Activated CD8-positive, alpha-beta memory T cell treated with anti-CD3 and anti-CD28 coated beads for 48 hours (primary cell): ENCODE data around the gene TMEM218.

ENCODE experiments used
- DNase-seq, 3 experiments: peaks; one replicate each; pipeline ENCODE4 v3.0.0-alpha.2; 2020; ENCODE audit warnings: low read depth in 2 of 3, low spot score in 2 of 3

The TMEM218 gene

GRCh38 chr11:125076378-125076945 is 35.0 kb downstream of the TMEM218 start:
- no peak for DNase-seq

GRCh38 chr11:125075900-125076317 is 35.5 kb downstream of the TMEM218 start:
- no peak for DNase-seq

- DNase-seq: no peak
Measured at GRCh38 chr11:125075242-125075625, 36.2 kb downstream of the TMEM218 start.

- DNase-seq: no peak
Measured at GRCh38 chr11:125074511-125075241, 36.8 kb downstream of the TMEM218 start.

GRCh38 chr11:125073616-125074483 is 37.6 kb downstream of the TMEM218 start:
- no peak for DNase-seq

- DNase-seq: no peak
Measured at GRCh38 chr11:125072961-125073590, 38.4 kb downstream of the TMEM218 start.

- no peak for DNase-seq
Measured at GRCh38 chr11:125072218-125072960, 39.0 kb downstream of the TMEM218 start.

- DNase-seq: no peak
Measured at GRCh38 chr11:125071846-125072217, 39.6 kb downstream of the TMEM218 start.

- no peak for DNase-seq
Measured at GRCh38 chr11:125071435-125071834, 40.0 kb downstream of the TMEM218 start.

GRCh38 chr11:125070699-125071254 is 40.6 kb downstream of the TMEM218 start:
- no peak for DNase-seq

GRCh38 chr11:125069796-125070195 is 41.6 kb downstream of the TMEM218 start:
- DNase-seq: no peak

- DNase-seq: no peak
Measured at GRCh38 chr11:125069008-125069407, 42.4 kb downstream of the TMEM218 start.

- DNase-seq: no peak
Measured at GRCh38 chr11:125068368-125068767, 43.1 kb downstream of the TMEM218 start.

- DNase-seq: no peak
Measured at GRCh38 chr11:125064070-125064469, 47.4 kb downstream of the TMEM218 start.

GRCh38 chr11:125063429-125064043 is 47.9 kb downstream of the TMEM218 start:
- DNase-seq: no peak

GRCh38 chr11:125062931-125063428 is 48.4 kb downstream of the TMEM218 start, which contains the start of gene SLC37A2:
Gene SLC37A2, plus strand, starts transcription at chr11:125063305. Its CDS starts 63 bp downstream, at chr11:125063368.
- peak in 1 of 3 experiments; percentile 42 for DNase-seq

GRCh38 chr11:125062218-125062930 is 49.1 kb downstream of the TMEM218 start:
- DNase-seq: no peak

- DNase-seq: no peak
Measured at GRCh38 chr11:125061281-125061680, 50.1 kb downstream of the TMEM218 start.

- DNase-seq: no peak
Measured at GRCh38 chr11:125057693-125058016, 53.8 kb downstream of the TMEM218 start.
